ENCODE data around the gene PAN2. TPM values are rescaled to one million over a fixed set of nuclear protein-coding genes. Genes with fewer than 3 reads are reported as not detected.

PAN2 gene, protein sequence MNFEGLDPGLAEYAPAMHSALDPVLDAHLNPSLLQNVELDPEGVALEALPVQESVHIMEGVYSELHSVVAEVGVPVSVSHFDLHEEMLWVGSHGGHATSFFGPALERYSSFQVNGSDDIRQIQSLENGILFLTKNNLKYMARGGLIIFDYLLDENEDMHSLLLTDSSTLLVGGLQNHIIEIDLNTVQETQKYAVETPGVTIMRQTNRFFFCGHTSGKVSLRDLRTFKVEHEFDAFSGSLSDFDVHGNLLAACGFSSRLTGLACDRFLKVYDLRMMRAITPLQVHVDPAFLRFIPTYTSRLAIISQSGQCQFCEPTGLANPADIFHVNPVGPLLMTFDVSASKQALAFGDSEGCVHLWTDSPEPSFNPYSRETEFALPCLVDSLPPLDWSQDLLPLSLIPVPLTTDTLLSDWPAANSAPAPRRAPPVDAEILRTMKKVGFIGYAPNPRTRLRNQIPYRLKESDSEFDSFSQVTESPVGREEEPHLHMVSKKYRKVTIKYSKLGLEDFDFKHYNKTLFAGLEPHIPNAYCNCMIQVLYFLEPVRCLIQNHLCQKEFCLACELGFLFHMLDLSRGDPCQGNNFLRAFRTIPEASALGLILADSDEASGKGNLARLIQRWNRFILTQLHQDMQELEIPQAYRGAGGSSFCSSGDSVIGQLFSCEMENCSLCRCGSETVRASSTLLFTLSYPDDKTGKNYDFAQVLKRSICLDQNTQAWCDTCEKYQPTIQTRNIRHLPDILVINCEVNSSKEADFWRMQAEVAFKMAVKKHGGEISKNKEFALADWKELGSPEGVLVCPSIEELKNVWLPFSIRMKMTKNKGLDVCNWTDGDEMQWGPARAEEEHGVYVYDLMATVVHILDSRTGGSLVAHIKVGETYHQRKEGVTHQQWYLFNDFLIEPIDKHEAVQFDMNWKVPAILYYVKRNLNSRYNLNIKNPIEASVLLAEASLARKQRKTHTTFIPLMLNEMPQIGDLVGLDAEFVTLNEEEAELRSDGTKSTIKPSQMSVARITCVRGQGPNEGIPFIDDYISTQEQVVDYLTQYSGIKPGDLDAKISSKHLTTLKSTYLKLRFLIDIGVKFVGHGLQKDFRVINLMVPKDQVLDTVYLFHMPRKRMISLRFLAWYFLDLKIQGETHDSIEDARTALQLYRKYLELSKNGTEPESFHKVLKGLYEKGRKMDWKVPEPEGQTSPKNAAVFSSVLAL
- total RNA-seq: 10 to 100 TPM; 82.7 to 85.4 TPM

- no peaks in the 10 kb centered on the region for H3K27me3 Mint-ChIP-seq (ENCODE audit: low read depth)
- H3K4me3 Mint-ChIP-seq: peak within 1 kb of the TSS; percentile 97
- DNase-seq: peak; percentile 98
- CTCF ChIA-PET: interaction anchor here (0.5 to 4.2 kb wide), 9 partner anchors 10 to 248 kb away, joined by 3 to 18 read pairs (median 4); partner anchors contain the start of genes CNPY2 and STAT2
- peaks cover 6% of the 10 kb centered on the region for H3K36me3 Mint-ChIP-seq (ENCODE audit: low read depth)
- intact Hi-C loops (cut with micrococcal nuclease): loop anchor here (1.0 to 10.0 kb wide), 15 partner anchors 13 to 1349 kb away; partner anchors contain the start of genes CS, DDIT3, MBD6 and NEMP1
- H3K4me1 Mint-ChIP-seq (ENCODE audit: low read depth): peaks cover 44% of the 10 kb centered on the region
- peak within 1 kb of the TSS; percentile 100 for H3K27ac Mint-ChIP-seq
- no peaks in the 10 kb centered on the region for H3K9me3 Mint-ChIP-seq
Observed at GRCh38 chr12:56333679-56334489, at the start of gene PAN2. Gene PAN2 (minus strand): TSS chr12:56334000. CDS start chr12:56333094, 906 bp downstream.

DNA sequence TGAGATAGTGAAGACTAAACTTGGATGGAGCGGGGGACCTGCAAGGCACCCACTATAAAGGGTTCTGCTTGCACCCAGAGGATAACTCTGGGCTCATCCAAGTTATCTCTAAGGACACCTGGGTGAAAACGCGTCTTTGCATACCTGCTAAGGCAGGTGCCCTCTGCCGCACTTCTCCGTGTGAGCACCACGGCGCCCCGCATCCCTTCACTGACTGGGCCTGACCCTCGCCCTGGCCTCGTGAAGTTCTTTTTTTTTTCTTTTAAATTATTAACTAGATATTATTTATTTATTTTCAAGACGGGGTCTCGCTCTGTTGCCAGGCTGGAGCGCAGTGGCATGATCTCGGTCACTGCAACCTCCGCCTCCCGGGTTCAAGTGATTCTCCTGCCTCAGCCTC, 48.8 kb upstream of the PAN2 start:
- intact Hi-C loops (cut with micrococcal nuclease): no loop called here
- CTCF ChIA-PET: interaction anchor here (1.0 kb wide), 1 partner anchor 104 kb away, joined by 3 read pairs; no protein-coding TSS in a partner anchor
- H3K36me3 Mint-ChIP-seq (ENCODE audit: low read depth): no peaks in the 10 kb centered on the region
- no peaks in the 10 kb centered on the region for H3K9me3 Mint-ChIP-seq
- H3K4me3 Mint-ChIP-seq: no peak overlapping the region
- no peaks in the 10 kb centered on the region for H3K27me3 Mint-ChIP-seq (ENCODE audit: low read depth)
- no peak overlapping the region for H3K27ac Mint-ChIP-seq
- no peaks in the 10 kb centered on the region for H3K4me1 Mint-ChIP-seq (ENCODE audit: low read depth)
- DNase-seq: no peak

DNA sequence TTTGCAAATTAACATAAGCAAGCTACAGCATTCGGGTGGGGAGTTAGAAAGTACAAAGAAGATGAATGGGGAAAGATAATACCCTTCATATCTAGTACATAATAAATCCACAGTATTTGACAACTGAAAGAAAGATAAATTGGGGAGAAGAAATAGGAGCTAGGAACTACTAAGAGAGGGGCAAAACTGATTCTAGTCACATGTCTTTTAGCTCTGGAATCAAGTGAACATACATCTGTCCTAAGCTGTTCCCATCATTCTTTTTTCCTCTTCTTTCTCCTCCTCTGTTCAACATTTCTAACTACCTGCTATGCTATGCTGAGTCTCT, 44.2 kb upstream of the PAN2 start:
- intact Hi-C loops (cut with micrococcal nuclease): loop anchor here (1.0 kb wide), 1 partner anchor 86 kb away; no protein-coding TSS in a partner anchor
- no peak overlapping the region for H3K27ac Mint-ChIP-seq
- H3K4me1 Mint-ChIP-seq (ENCODE audit: low read depth): no peaks in the 10 kb centered on the region
- no peaks in the 10 kb centered on the region for H3K27me3 Mint-ChIP-seq (ENCODE audit: low read depth)
- H3K4me3 Mint-ChIP-seq: no peak overlapping the region
- H3K9me3 Mint-ChIP-seq: peaks cover 1% of the 10 kb centered on the region
- CTCF ChIA-PET: interaction anchor here (0.6 to 1.3 kb wide), 3 partner anchors 72 to 103 kb away, joined by 3 to 4 read pairs (median 3); no protein-coding TSS in a partner anchor
- DNase-seq: no peak
- no peaks in the 10 kb centered on the region for H3K36me3 Mint-ChIP-seq (ENCODE audit: low read depth)

GRCh38 chr12:56377310-56377988, 43.6 kb upstream of the PAN2 start:
- intact Hi-C loops (cut with micrococcal nuclease): loop anchor here (1.0 kb wide), 1 partner anchor 87 kb away; no protein-coding TSS in a partner anchor
- Mint-ChIP-seq H3K27ac (no peak overlapping the region), H3K36me3 (ENCODE audit: low read depth) (no peaks in the 10 kb centered on the region), H3K9me3 (peaks cover 3% of the 10 kb centered on the region), H3K4me1 (ENCODE audit: low read depth) (no peaks in the 10 kb centered on the region), H3K4me3 (no peak overlapping the region), H3K27me3 (ENCODE audit: low read depth) (no peaks in the 10 kb centered on the region)
- CTCF ChIA-PET: interaction anchor here (0.6 to 1.3 kb wide), 4 partner anchors 73 to 258 kb away, joined by 3 to 6 read pairs (median 4); no protein-coding TSS in a partner anchor
- DNase-seq: peak; percentile 39

- Mint-ChIP-seq H3K4me3 (no peak overlapping the region), H3K9me3 (peaks cover 3% of the 10 kb centered on the region), H3K27me3 (ENCODE audit: low read depth) (no peaks in the 10 kb centered on the region), H3K4me1 (ENCODE audit: low read depth) (no peaks in the 10 kb centered on the region), H3K27ac (no peak overlapping the region), H3K36me3 (ENCODE audit: low read depth) (no peaks in the 10 kb centered on the region)
- intact Hi-C loops (cut with micrococcal nuclease): no loop called here
- no peak for DNase-seq
- CTCF ChIA-PET: interaction anchor here (1.2 kb wide), 1 partner anchor 16 kb away, joined by 3 read pairs; the partner anchor contains the start of gene STAT2
Observed at GRCh38 chr12:56375598-56376434, 42.0 kb upstream of the PAN2 start.

GRCh38 chr12:56374726-56375597, 41.2 kb upstream of the PAN2 start:
- Mint-ChIP-seq H3K27ac (no peak overlapping the region), H3K36me3 (ENCODE audit: low read depth) (no peaks in the 10 kb centered on the region), H3K4me1 (ENCODE audit: low read depth) (no peaks in the 10 kb centered on the region), H3K9me3 (peaks cover 3% of the 10 kb centered on the region), H3K27me3 (ENCODE audit: low read depth) (no peaks in the 10 kb centered on the region), H3K4me3 (no peak overlapping the region)
- DNase-seq: no peak
- intact Hi-C loops (cut with micrococcal nuclease): no loop called here
- CTCF ChIA-PET: interaction anchor here (0.6 to 1.2 kb wide), 3 partner anchors 11 to 1658 kb away, joined by 3 read pairs; partner anchors contain the start of gene STAT2

- Mint-ChIP-seq H3K27ac (no peak overlapping the region), H3K27me3 (ENCODE audit: low read depth) (no peaks in the 10 kb centered on the region), H3K4me3 (no peak overlapping the region), H3K36me3 (ENCODE audit: low read depth) (no peaks in the 10 kb centered on the region), H3K9me3 (peaks cover 3% of the 10 kb centered on the region), H3K4me1 (ENCODE audit: low read depth) (no peaks in the 10 kb centered on the region)
- CTCF ChIA-PET: interaction anchor here (0.6 to 1.0 kb wide), 2 partner anchors 63 to 292 kb away, joined by 3 to 4 read pairs; no protein-coding TSS in a partner anchor
- intact Hi-C loops (cut with micrococcal nuclease): no loop called here
- DNase-seq: no peak
Observed at GRCh38 chr12:56373515-56373914, 39.7 kb upstream of the PAN2 start.

GRCh38 chr12:56366948-56367347, 33.1 kb upstream of the PAN2 start:
- CTCF ChIA-PET: no interaction called here
- intact Hi-C loops (cut with micrococcal nuclease): no loop called here
- Mint-ChIP-seq H3K4me1 (ENCODE audit: low read depth) (no peaks in the 10 kb centered on the region), H3K4me3 (no peak overlapping the region), H3K36me3 (ENCODE audit: low read depth) (no peaks in the 10 kb centered on the region), H3K27ac (no peak overlapping the region), H3K27me3 (ENCODE audit: low read depth) (no peaks in the 10 kb centered on the region), H3K9me3 (no peaks in the 10 kb centered on the region)
- no peak for DNase-seq

- peak within 1 kb of the TSS; percentile 93 for H3K4me3 Mint-ChIP-seq
- intact Hi-C loops (cut with micrococcal nuclease): no loop called here
Observed at GRCh38 chr12:56362130-56363059, 28.6 kb upstream of the PAN2 start, which contains the start of gene APOF. Gene APOF (minus strand): TSS chr12:56362857. CDS start chr12:56362745, 112 bp downstream.

More at GRCh38 chr12:56362130-56363059, 28.6 kb upstream of the PAN2 start, which contains the start of gene APOF:
- CTCF ChIA-PET: interaction anchor here (0.6 to 1.1 kb wide), 2 partner anchors 62 to 969 kb away, joined by 3 read pairs; no protein-coding TSS in a partner anchor
- no peaks in the 10 kb centered on the region for H3K27me3 Mint-ChIP-seq (ENCODE audit: low read depth)
- H3K9me3 Mint-ChIP-seq: no peaks in the 10 kb centered on the region
- peaks cover 20% of the 10 kb centered on the region for H3K4me1 Mint-ChIP-seq (ENCODE audit: low read depth)
- H3K27ac Mint-ChIP-seq: no peak within 1 kb of the TSS
- no peak for DNase-seq
- H3K36me3 Mint-ChIP-seq (ENCODE audit: low read depth): peaks cover 5% of the 10 kb centered on the region

All from activated naive CD4-positive, alpha-beta T cell treated with anti-CD3 and anti-CD28 coated beads for 36 hours (primary cell).